ENCODE data around the gene HAUS8.
"Not testable (repeated sequence)": the region's sequence is repeated elsewhere in the genome, so short reads cannot be mapped to it uniquely, and the experiment has no call there.

Gene HAUS8

GRCh38 chr19:17111766-17112165 is 36.5 kb upstream of the HAUS8 start:
- Histone ChIP-seq H3K9ac (ENCODE audit: low read depth, low read length) (no peak overlapping the region), H3K4me1 (ENCODE audit: control insufficient read depth, insufficient read depth, low read length) (peaks cover 14% of the 10 kb centered on the region), H3K36me3 (ENCODE audit: control insufficient read depth, insufficient read depth, low read length) (0 out of 2 replicates have a peak, but pooled peaks cover 3% of the 10 kb centered on the region), H3K27ac (ENCODE audit: low read depth, low read length) (no peak overlapping the region), H3K4me3 (ENCODE audit: low read depth, low read length) (no peak overlapping the region), H3K9me3 (ENCODE audit: control insufficient read depth, insufficient read depth, low read length) (no peaks in the 10 kb centered on the region), H3K27me3 (ENCODE audit: control insufficient read depth, insufficient read depth, low read length) (no peaks in the 10 kb centered on the region)

DNA sequence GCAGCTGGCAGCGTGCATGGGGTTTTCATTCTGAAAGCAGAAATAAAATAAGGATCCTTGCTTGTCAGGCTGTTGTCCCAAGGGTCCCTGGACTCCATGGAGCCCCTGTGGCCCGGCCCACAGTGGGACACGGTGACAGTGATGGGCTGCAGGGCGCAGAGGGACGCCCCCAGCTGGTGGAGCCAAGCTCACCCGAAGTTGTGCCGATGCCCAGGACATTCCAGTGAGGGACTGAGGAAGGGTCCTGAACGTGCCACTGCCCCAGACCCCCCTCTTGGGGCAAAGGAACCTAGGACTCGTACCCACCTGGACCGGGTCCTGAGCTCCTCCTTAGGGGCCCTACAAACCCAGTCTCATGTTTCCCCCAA is 35.3 kb upstream of the HAUS8 start:
- Histone ChIP-seq H3K36me3 (ENCODE audit: control insufficient read depth, insufficient read depth, low read length) (peaks cover 8% of the 10 kb centered on the region; the same call in 1 of the 2 replicates), H3K27ac (ENCODE audit: low read depth, low read length) (no peak overlapping the region), H3K9me3 (ENCODE audit: control insufficient read depth, insufficient read depth, low read length) (no peaks in the 10 kb centered on the region), H3K9ac (ENCODE audit: low read depth, low read length) (no peak overlapping the region), H3K27me3 (ENCODE audit: control insufficient read depth, insufficient read depth, low read length) (no peaks in the 10 kb centered on the region), H3K4me1 (ENCODE audit: control insufficient read depth, insufficient read depth, low read length) (peaks cover 14% of the 10 kb centered on the region), H3K4me3 (ENCODE audit: low read depth, low read length) (no peak overlapping the region)

DNA sequence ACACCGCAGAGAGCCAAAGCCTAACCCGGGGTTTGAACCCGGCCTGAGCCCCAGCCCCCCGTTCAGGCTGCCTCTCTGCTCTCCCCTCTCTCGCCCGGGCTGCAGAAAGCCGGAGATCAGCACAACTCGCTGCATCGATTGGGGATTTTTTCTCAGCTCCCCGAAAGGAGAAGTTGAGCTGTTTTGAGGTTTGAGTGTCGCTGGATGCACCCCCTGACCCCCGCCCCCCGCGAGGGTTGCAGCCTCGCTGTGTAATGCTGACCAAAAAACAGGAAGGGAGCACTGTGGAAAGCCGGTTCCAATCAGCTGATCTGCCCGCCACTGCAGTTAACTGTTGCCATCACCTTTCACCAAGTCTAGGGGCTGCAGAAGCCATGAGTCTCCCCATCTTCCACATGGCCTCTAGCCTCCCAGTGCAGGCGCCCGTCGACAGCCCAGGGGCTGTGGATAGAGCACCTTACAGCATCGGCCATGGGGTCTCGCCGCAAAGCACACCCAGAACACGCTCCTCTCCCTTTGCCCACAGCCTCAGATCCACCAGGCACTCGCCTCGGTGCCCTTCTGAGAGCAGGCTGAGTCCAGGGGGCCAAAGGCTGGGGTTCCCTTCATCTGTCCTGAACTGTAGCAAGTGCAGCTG is 34.8 kb upstream of the HAUS8 start:
- peaks cover 14% of the 10 kb centered on the region for H3K4me1 ChIP-seq (ENCODE audit: control insufficient read depth, insufficient read depth, low read length)
- H3K4me3 ChIP-seq (ENCODE audit: low read depth, low read length), result no peak overlapping the region
- no peak overlapping the region for H3K9ac ChIP-seq (ENCODE audit: low read depth, low read length)
- H3K9me3 ChIP-seq (ENCODE audit: control insufficient read depth, insufficient read depth, low read length), result no peaks in the 10 kb centered on the region
- H3K27ac ChIP-seq (ENCODE audit: low read depth, low read length), result no peak overlapping the region
- H3K36me3 ChIP-seq (ENCODE audit: control insufficient read depth, insufficient read depth, low read length), result peaks cover 12% of the 10 kb centered on the region; the same call in 1 of the 2 replicates
- no peaks in the 10 kb centered on the region for H3K27me3 ChIP-seq (ENCODE audit: control insufficient read depth, insufficient read depth, low read length)

- Histone ChIP-seq H3K4me3 (ENCODE audit: low read depth, low read length) (no peak overlapping the region), H3K36me3 (ENCODE audit: control insufficient read depth, insufficient read depth, low read length) (peaks cover 15% of the 10 kb centered on the region; the same call in 1 of the 2 replicates), H3K9me3 (ENCODE audit: control insufficient read depth, insufficient read depth, low read length) (no peaks in the 10 kb centered on the region), H3K27me3 (ENCODE audit: control insufficient read depth, insufficient read depth, low read length) (no peaks in the 10 kb centered on the region), H3K4me1 (ENCODE audit: control insufficient read depth, insufficient read depth, low read length) (peaks cover 9% of the 10 kb centered on the region), H3K27ac (ENCODE audit: low read depth, low read length) (no peak overlapping the region), H3K9ac (ENCODE audit: low read depth, low read length) (no peak overlapping the region)
Observed at GRCh38 chr19:17109300-17109699, 34.0 kb upstream of the HAUS8 start.

- Histone ChIP-seq H3K36me3 (ENCODE audit: control insufficient read depth, insufficient read depth, low read length) (peaks cover 15% of the 10 kb centered on the region; the same call in 1 of the 2 replicates), H3K27ac (ENCODE audit: low read depth, low read length) (no peak overlapping the region), H3K27me3 (ENCODE audit: control insufficient read depth, insufficient read depth, low read length) (no peaks in the 10 kb centered on the region), H3K4me1 (ENCODE audit: control insufficient read depth, insufficient read depth, low read length) (no peaks in the 10 kb centered on the region), H3K9ac (ENCODE audit: low read depth, low read length) (no peak overlapping the region), H3K4me3 (ENCODE audit: low read depth, low read length) (no peak overlapping the region), H3K9me3 (ENCODE audit: control insufficient read depth, insufficient read depth, low read length) (no peaks in the 10 kb centered on the region)
Observed at GRCh38 chr19:17108453-17108784, 33.2 kb upstream of the HAUS8 start.

DNA sequence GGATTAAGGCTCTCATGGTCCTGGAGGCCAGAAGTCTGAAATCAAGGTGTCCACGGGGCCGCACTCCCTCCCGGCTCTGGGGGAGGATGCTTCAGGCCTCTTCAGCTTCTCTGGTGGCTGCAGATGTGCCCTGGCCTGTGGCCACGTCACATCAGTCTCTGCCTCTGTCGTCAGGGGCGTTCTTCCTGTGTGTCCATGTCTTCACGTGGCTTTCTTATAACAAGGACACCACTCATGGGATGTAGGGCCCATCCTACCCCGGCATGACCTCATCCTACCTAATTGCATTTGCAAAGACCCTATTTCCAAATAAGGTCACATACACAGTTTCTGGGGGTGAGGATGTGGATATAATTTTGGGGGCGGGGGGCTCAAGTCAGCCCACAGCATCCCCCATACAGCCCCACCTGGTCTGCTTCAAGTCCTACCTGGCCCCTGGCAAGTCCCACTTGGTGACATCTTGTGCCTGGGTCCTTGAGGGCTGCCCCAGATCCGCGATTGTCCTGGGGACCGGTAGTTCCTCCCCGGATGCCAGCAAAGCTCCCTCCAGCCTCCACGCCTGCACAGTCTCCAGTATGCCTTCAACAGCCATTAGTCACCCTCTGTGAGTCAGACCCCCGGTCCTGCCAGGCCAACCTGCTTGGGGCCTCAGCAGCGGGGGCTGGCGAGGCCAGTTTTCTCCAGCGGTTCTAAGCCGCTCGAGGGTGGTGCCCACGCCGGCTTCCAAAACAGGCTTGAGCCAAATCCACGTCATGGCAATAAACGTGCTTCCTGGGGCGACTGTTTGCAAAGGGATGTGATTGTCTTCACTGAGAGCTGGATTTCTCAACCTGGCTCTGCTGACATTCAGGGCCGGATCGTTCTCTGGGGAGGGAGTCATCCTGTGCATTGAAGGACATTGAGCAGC is 32.5 kb upstream of the HAUS8 start:
- Histone ChIP-seq H3K27ac (ENCODE audit: low read depth, low read length) (no peak overlapping the region), H3K9ac (ENCODE audit: low read depth, low read length) (no peak overlapping the region), H3K4me3 (ENCODE audit: low read depth, low read length) (no peak overlapping the region), H3K27me3 (ENCODE audit: control insufficient read depth, insufficient read depth, low read length) (no peaks in the 10 kb centered on the region), H3K36me3 (ENCODE audit: control insufficient read depth, insufficient read depth, low read length) (peaks cover 15% of the 10 kb centered on the region; the same call in 1 of the 2 replicates), H3K4me1 (ENCODE audit: control insufficient read depth, insufficient read depth, low read length) (no peaks in the 10 kb centered on the region), H3K9me3 (ENCODE audit: control insufficient read depth, insufficient read depth, low read length) (no peaks in the 10 kb centered on the region)

GRCh38 chr19:17106964-17107363 is 31.7 kb upstream of the HAUS8 start:
- peaks cover 23% of the 10 kb centered on the region for H3K36me3 ChIP-seq (ENCODE audit: control insufficient read depth, insufficient read depth, low read length)
- not testable (repeated sequence) for H3K9ac ChIP-seq (ENCODE audit: low read depth, low read length)

GRCh38 chr19:17105556-17105955 is 30.3 kb upstream of the HAUS8 start:
- Histone ChIP-seq H3K4me3 (ENCODE audit: low read depth, low read length) (no peak overlapping the region), H3K27me3 (ENCODE audit: control insufficient read depth, insufficient read depth, low read length) (no peaks in the 10 kb centered on the region), H3K9ac (ENCODE audit: low read depth, low read length) (no peak overlapping the region), H3K27ac (ENCODE audit: low read depth, low read length) (no peak overlapping the region), H3K4me1 (ENCODE audit: control insufficient read depth, insufficient read depth, low read length) (no peaks in the 10 kb centered on the region), H3K9me3 (ENCODE audit: control insufficient read depth, insufficient read depth, low read length) (0 out of 2 replicates have a peak, but pooled peaks cover 4% of the 10 kb centered on the region), H3K36me3 (ENCODE audit: control insufficient read depth, insufficient read depth, low read length) (peaks cover 23% of the 10 kb centered on the region)

More at GRCh38 chr19:17106964-17107363, 31.7 kb upstream of the HAUS8 start:
- H3K4me3 ChIP-seq (ENCODE audit: low read depth, low read length); H3K9me3 ChIP-seq (ENCODE audit: control insufficient read depth, insufficient read depth, low read length); H3K27me3 ChIP-seq (ENCODE audit: control insufficient read depth, insufficient read depth, low read length); H3K27ac ChIP-seq (ENCODE audit: low read depth, low read length); H3K4me1 ChIP-seq (ENCODE audit: control insufficient read depth, insufficient read depth, low read length): not testable (repeated sequence)

- Histone ChIP-seq H3K36me3 (ENCODE audit: control insufficient read depth, insufficient read depth, low read length) (peaks cover 23% of the 10 kb centered on the region), H3K9ac (ENCODE audit: low read depth, low read length) (no peak overlapping the region), H3K27me3 (ENCODE audit: control insufficient read depth, insufficient read depth, low read length) (no peaks in the 10 kb centered on the region), H3K9me3 (ENCODE audit: control insufficient read depth, insufficient read depth, low read length) (0 out of 2 replicates have a peak, but pooled peaks cover 4% of the 10 kb centered on the region), H3K27ac (ENCODE audit: low read depth, low read length) (no peak overlapping the region), H3K4me3 (ENCODE audit: low read depth, low read length) (no peak overlapping the region), H3K4me1 (ENCODE audit: control insufficient read depth, insufficient read depth, low read length) (no peaks in the 10 kb centered on the region)
Observed at GRCh38 chr19:17104679-17105078, 29.4 kb upstream of the HAUS8 start.

GRCh38 chr19:17103177-17103576 is 27.9 kb upstream of the HAUS8 start:
- no peaks in the 10 kb centered on the region for H3K27me3 ChIP-seq (ENCODE audit: control insufficient read depth, insufficient read depth, low read length)
- H3K36me3 ChIP-seq (ENCODE audit: control insufficient read depth, insufficient read depth, low read length), result peaks cover 23% of the 10 kb centered on the region
- no peaks in the 10 kb centered on the region for H3K4me1 ChIP-seq (ENCODE audit: control insufficient read depth, insufficient read depth, low read length)
- H3K9ac ChIP-seq (ENCODE audit: low read depth, low read length), result no peak overlapping the region
- 0 out of 2 replicates have a peak, but pooled peaks cover 4% of the 10 kb centered on the region for H3K9me3 ChIP-seq (ENCODE audit: control insufficient read depth, insufficient read depth, low read length)
- no peak overlapping the region for H3K4me3 ChIP-seq (ENCODE audit: low read depth, low read length)
- no peak overlapping the region for H3K27ac ChIP-seq (ENCODE audit: low read depth, low read length)
